NAMALWA (cell line): ENCODE results near the gene PPP1R12A.
"Not testable (repeated sequence)": the region's sequence is repeated elsewhere in the genome, so short reads cannot be mapped to it uniquely, and the experiment has no call there.

Experiments used
- DNase-seq: peaks from one replicate; pipeline ENCODE4 v3.0.0-alpha.2; 2015; ENCODE audit warnings: low spot score

PPP1R12A gene

GRCh38 chr12:79935021-79935623, at the start of gene PPP1R12A:
Gene PPP1R12A (minus strand): TSS chr12:79935097. CDS start chr12:79934931, 166 bp downstream.
- peak; percentile 96 for DNase-seq

- no peak for DNase-seq
These were observed 49.2 kb upstream of the PPP1R12A start for GRCh38 chr12:79983986-79984620.

- DNase-seq = no peak
These were observed 48.6 kb upstream of the PPP1R12A start for GRCh38 chr12:79983492-79983891.

- no peak for DNase-seq
These were observed 47.5 kb upstream of the PPP1R12A start for GRCh38 chr12:79982086-79983062.

GRCh38 chr12:79978692-79979091, 43.8 kb upstream of the PPP1R12A start:
- no peak for DNase-seq

GRCh38 chr12:79977856-79978460, 43.1 kb upstream of the PPP1R12A start:
- DNase-seq = not testable (repeated sequence)

- no peak for DNase-seq
These were observed 40.2 kb upstream of the PPP1R12A start for GRCh38 chr12:79975143-79975542.

- no peak for DNase-seq
These were observed 38.9 kb upstream of the PPP1R12A start for GRCh38 chr12:79973801-79974200.

- DNase-seq = no peak
These were observed 29.3 kb upstream of the PPP1R12A start for GRCh38 chr12:79964100-79964627.

- DNase-seq = no peak
These were observed 26.5 kb upstream of the PPP1R12A start for GRCh38 chr12:79961411-79961810.

GRCh38 chr12:79959484-79959883, 24.6 kb upstream of the PPP1R12A start:
- DNase-seq = no peak

GRCh38 chr12:79956896-79957295, 22.0 kb upstream of the PPP1R12A start:
- DNase-seq = no peak

GRCh38 chr12:79955561-79955960, 20.7 kb upstream of the PPP1R12A start:
- no peak for DNase-seq

- no peak for DNase-seq
These were observed 19.2 kb upstream of the PPP1R12A start for GRCh38 chr12:79954037-79954610.

GRCh38 chr12:79949098-79949497, 14.2 kb upstream of the PPP1R12A start:
- DNase-seq = no peak

GRCh38 chr12:79945433-79945832, 10.5 kb upstream of the PPP1R12A start:
- DNase-seq = no peak

- DNase-seq = no peak
These were observed 9.7 kb upstream of the PPP1R12A start for GRCh38 chr12:79944565-79944964.

GRCh38 chr12:79942846-79943245, 7.9 kb upstream of the PPP1R12A start:
- DNase-seq = not testable (repeated sequence)

- DNase-seq = no peak
These were observed 4.9 kb upstream of the PPP1R12A start for GRCh38 chr12:79939728-79940310.

GRCh38 chr12:79938843-79939242, 3.9 kb upstream of the PPP1R12A start:
- no peak for DNase-seq

GRCh38 chr12:79936670-79937069, 1.8 kb upstream of the PPP1R12A start:
- no peak for DNase-seq
